HG03039 (cell line): ENCODE data around the gene BABAM1.

ENCODE experiments used
- ATAC-seq: cut with Tn5 transposase; IDR thresholded peaks from one replicate; pipeline ENCODE4 v1.9.1; 2021; ENCODE audit warnings: mild to moderate bottlenecking, moderate library complexity; ENCODE audit not compliant: unreplicated experiment

BABAM1 gene

GRCh38 chr19:17243211-17243829, 23.9 kb upstream of the BABAM1 start:
- ATAC-seq, result no peak

GRCh38 chr19:17243830-17244617, 23.2 kb upstream of the BABAM1 start:
- ATAC-seq, result no peak

- peak; percentile 3 for ATAC-seq
Measured at GRCh38 chr19:17244618-17245534, 22.4 kb upstream of the BABAM1 start.

- no peak for ATAC-seq
Measured at GRCh38 chr19:17245535-17245984, 21.7 kb upstream of the BABAM1 start, which contains the start of gene NR2F6. NR2F6 (minus strand) TSS chr19:17245919; CDS start chr19:17245220, 699 bp downstream.

GRCh38 chr19:17246681-17247425, 20.4 kb upstream of the BABAM1 start:
- ATAC-seq, result no peak

GRCh38 chr19:17248011-17248776, 19.0 kb upstream of the BABAM1 start:
- ATAC-seq, result no peak

- no peak for ATAC-seq
Measured at GRCh38 chr19:17249887-17250548, 17.2 kb upstream of the BABAM1 start.

GRCh38 chr19:17254636-17255035, 12.6 kb upstream of the BABAM1 start:
- no peak for ATAC-seq

- ATAC-seq, result no peak
Measured at GRCh38 chr19:17255150-17255621, 12.1 kb upstream of the BABAM1 start.

GRCh38 chr19:17256130-17256529, 11.1 kb upstream of the BABAM1 start:
- ATAC-seq, result no peak

GRCh38 chr19:17259118-17259780, 8.0 kb upstream of the BABAM1 start:
- ATAC-seq, result no peak

- no peak for ATAC-seq
Measured at GRCh38 chr19:17259934-17260333, 7.3 kb upstream of the BABAM1 start.

GRCh38 chr19:17260842-17261325, 6.4 kb upstream of the BABAM1 start:
- ATAC-seq, result peak; percentile 73

GRCh38 chr19:17262557-17262956, 4.7 kb upstream of the BABAM1 start:
- no peak for ATAC-seq

GRCh38 chr19:17263712-17264640, 3.3 kb upstream of the BABAM1 start:
- ATAC-seq, result no peak

- ATAC-seq, result no peak
Measured at GRCh38 chr19:17264641-17264979, 2.6 kb upstream of the BABAM1 start, which contains the start of gene USHBP1. USHBP1 (minus strand) TSS chr19:17264745; CDS start chr19:17264299, 446 bp downstream.

- no peak for ATAC-seq
Measured at GRCh38 chr19:17266026-17266425, 1.2 kb upstream of the BABAM1 start.
